AG04450 (cell line): ENCODE data around the gene NOL4L. TPM values are rescaled to one million over a fixed set of nuclear protein-coding genes. Genes with fewer than 3 reads are reported as not detected.

Experiments used
- CTCF ChIA-PET: fragments of 300-600, 350-600 bp; formaldehyde crosslinking; extraction: SDS; loops from one replicate; lab custom pipeline; 2022; ENCODE audit warnings: antibody characterized with exemption, inconsistent platforms; lab: Charles Lee
- POLR2A ChIA-PET: fragments of 350-600 bp; formaldehyde crosslinking; extraction: SDS; loops from one replicate; lab custom pipeline; 2021; ENCODE audit warnings: antibody characterized with exemption, inconsistent platforms; lab: Yijun Ruan, JAX
- DNase-seq: peaks from one replicate; pipeline ENCODE4 v3.0.0-alpha.2; 2011; ENCODE audit warnings: low read depth, low spot score
- H3K27ac ChIP-seq: one replicate; pipeline ENCODE4 v1.5.1; 2012; ENCODE audit warnings: low read depth, low read length, control low read depth
- H3K27me3 ChIP-seq: one replicate; pipeline ENCODE4 v1.6.0; 2012; ENCODE audit warnings: low read length; ENCODE audit not compliant: control insufficient read depth, insufficient read depth
- H3K4me3 ChIP-seq: 2 replicates; pipeline ENCODE4 v1.5.1; 2011; ENCODE audit warnings: mild to moderate bottlenecking, low read depth, low read length, control low read depth
- H3K9me3 ChIP-seq: 2 replicates; pipeline ENCODE4 v1.5.1; 2012; ENCODE audit warnings: low read length; ENCODE audit not compliant: control insufficient read depth, insufficient read depth
- CTCF ChIP-seq: IDR thresholded peaks from 2 replicates; pipeline ENCODE4 v1.5.1; 2011; ENCODE audit warnings: low read depth, low read length, control low read depth, inconsistent platforms
- polyA plus RNA-seq: library from polyadenylated mRNA; depleted of rRNA; stranded (reverse); fragments of >200 nt; gene quantifications from 2 replicates; pipeline ENCODE4 v1.2.3, GENCODE V29; 2011

Gene NOL4L
- polyA plus RNA-seq, 1 experiment: 6.7 TPM

GRCh38 chr20:32565735-32566032 lies 19.4 kb downstream of the NOL4L start:
- Histone ChIP-seq H3K9me3 (no peaks in the 10 kb centered on the region), H3K27ac (no peak overlapping the region), H3K27me3 (peaks cover 8% of the 10 kb centered on the region), H3K4me3 (no peak overlapping the region)
- no peak for DNase-seq
- CTCF ChIA-PET: no interaction called here
- TF ChIP-seq CTCF: no peak
- POLR2A ChIA-PET: no interaction called here

DNA sequence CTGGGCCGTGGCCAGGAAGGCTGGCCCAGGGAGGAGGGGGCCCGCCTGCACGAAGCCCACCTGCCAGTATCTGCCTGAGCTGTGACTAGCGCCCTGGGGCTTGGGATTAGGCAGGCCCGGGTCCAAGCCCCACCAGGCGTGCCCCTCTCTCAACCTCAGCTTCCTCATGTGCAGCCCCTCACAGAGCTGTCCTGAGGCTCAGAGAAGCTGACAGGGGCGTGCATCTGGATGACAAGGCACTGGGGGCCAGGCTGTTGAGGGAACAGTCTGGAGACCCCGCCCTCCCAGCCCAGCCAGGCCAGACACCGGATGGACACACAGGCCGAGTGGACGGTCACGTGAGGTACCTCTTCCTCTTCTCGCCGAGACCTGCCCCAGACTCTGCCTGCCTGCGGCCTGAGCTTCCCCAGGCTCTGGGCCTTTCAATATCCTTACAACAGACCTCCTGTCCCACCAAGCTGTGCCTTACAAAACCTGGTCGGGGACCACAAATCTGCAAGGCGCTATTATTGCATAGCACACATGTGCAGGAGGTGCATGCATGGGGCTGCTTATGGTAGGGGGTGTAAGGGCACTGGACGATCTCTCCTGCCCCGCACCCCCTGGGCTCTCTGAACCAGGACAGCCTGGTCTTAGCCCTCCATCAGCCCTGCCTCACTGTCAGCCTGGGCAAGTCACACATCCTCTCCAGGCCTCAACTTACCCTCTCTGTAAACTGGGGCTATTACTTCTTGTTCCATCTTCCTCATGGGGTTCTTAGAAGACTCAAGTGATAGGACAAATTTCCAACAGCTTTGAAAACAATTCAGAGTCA lies 20.0 kb downstream of the NOL4L start:
- no peaks in the 10 kb centered on the region for H3K9me3 ChIP-seq
- CTCF ChIA-PET: no interaction called here
- no peak for DNase-seq
- no peak for TF ChIP-seq CTCF
- H3K27ac ChIP-seq: no peak overlapping the region
- H3K27me3 ChIP-seq: peaks cover 8% of the 10 kb centered on the region
- no peak overlapping the region for H3K4me3 ChIP-seq
- POLR2A ChIA-PET: no interaction called here

GRCh38 chr20:32564440-32564839 lies 20.7 kb downstream of the NOL4L start:
- ChIA-PET POLR2A (interaction anchor here (0.6 kb wide), 2 partner anchors 22 to 197 kb away, joined by 4 to 6 read pairs; no protein-coding TSS in a partner anchor), CTCF (no interaction called here)
- Histone ChIP-seq H3K9me3 (no peaks in the 10 kb centered on the region), H3K27ac (no peak overlapping the region), H3K4me3 (no peak overlapping the region), H3K27me3 (peaks cover 8% of the 10 kb centered on the region)
- TF ChIP-seq CTCF: no peak
- DNase-seq: no peak

DNA sequence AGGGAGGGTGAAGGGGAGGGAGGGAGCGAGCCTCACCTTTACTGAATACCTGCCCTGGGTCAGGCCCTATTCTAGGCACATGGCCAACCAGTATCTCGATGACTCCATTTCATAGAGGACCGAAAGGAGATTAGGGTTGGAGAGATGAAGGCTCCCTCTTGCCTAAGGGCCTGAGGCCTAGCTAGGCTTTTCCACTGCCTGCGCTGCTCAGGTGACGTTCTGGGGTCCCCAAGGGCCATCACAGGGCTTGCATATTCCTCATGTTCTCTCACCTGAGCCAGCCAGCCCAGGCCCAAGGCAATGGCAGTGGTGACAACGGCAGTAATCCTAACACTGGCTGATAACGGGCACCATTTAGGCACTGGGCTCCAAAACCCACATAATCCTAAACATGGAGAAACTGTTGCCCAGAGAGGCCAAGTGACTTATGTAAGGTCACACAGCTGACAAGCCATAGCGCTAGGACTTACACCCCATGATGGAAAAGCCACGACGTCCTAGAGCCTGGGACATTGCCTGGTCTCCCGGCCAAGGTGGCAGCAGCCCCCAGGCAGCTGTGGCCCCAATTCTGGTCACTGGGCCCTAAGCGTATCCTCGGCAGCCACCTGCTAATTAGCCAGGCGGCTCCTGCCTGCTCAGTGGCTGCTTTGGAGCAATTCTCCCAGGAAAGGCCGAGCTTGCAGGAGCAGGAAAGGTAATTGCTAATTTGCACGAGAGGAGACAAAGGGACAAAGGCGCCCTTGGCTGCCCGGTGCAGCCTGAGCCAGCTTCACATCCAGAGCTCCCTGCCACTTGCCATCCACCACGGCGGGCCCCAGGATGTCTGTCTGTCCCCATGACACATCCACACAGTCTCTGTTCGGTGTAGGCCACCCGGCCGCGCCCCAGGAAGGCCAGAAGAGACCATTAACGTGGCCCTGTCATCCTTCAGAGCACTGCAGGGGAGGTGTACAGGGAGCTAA lies 21.5 kb downstream of the NOL4L start:
- Histone ChIP-seq H3K27me3 (peaks cover 8% of the 10 kb centered on the region), H3K4me3 (no peak overlapping the region), H3K9me3 (no peaks in the 10 kb centered on the region), H3K27ac (no peak overlapping the region)
- no peak for TF ChIP-seq CTCF
- no peak for DNase-seq
- ChIA-PET CTCF (no interaction called here), POLR2A (interaction anchor here (0.6 kb wide), 2 partner anchors 23 to 198 kb away, joined by 4 to 6 read pairs; no protein-coding TSS in a partner anchor)
